Stimulated activated CD4-positive, alpha-beta T cell treated with anti-CD3 and anti-CD28 coated beads, Interleukin-1b, Interleukin-23, amount 100 ng/mL, for 4 hours (primary cell): ENCODE results near the gene ANKRD34A.
A peak's percentile ranks its signal among the peaks of the same experiment; 100 is the strongest.

Source experiments
- DNase-seq, 2 donors: peaks; one replicate each; pipeline ENCODE4 v3.0.0-alpha.2; 2020; ENCODE audit warnings: low read depth in 2 of 2

The ANKRD34A gene

GRCh38 chr1:145990249-145990855 lies 26.0 kb upstream of the ANKRD34A start:
- DNase-seq = no peak

- DNase-seq = no peak
Measured at GRCh38 chr1:145988773-145989172, 24.4 kb upstream of the ANKRD34A start.

- DNase-seq = no peak
Measured at GRCh38 chr1:145987926-145988325, 23.6 kb upstream of the ANKRD34A start.

- no peak for DNase-seq
Measured at GRCh38 chr1:145986551-145986950, 22.2 kb upstream of the ANKRD34A start.

GRCh38 chr1:145985502-145986439 lies 21.4 kb upstream of the ANKRD34A start:
- no peak for DNase-seq

- DNase-seq = no peak
Measured at GRCh38 chr1:145985129-145985501, 20.7 kb upstream of the ANKRD34A start.

GRCh38 chr1:145983960-145984830 lies 19.8 kb upstream of the ANKRD34A start:
- DNase-seq = no peak

GRCh38 chr1:145983206-145983675 lies 18.9 kb upstream of the ANKRD34A start:
- no peak for DNase-seq

GRCh38 chr1:145982010-145982723 lies 17.8 kb upstream of the ANKRD34A start:
- DNase-seq = no peak

- no peak for DNase-seq
Measured at GRCh38 chr1:145980457-145980994, 16.2 kb upstream of the ANKRD34A start.

GRCh38 chr1:145979746-145980456 lies 15.5 kb upstream of the ANKRD34A start:
- DNase-seq = no peak

GRCh38 chr1:145978854-145979745 lies 14.7 kb upstream of the ANKRD34A start:
- peak; percentile 47 to 50 for DNase-seq

- DNase-seq = no peak
Measured at GRCh38 chr1:145978471-145978853, 14.1 kb upstream of the ANKRD34A start.

- peak; percentile 47 to 61 for DNase-seq
Measured at GRCh38 chr1:145977486-145978470, 13.4 kb upstream of the ANKRD34A start.

GRCh38 chr1:145977016-145977415 lies 12.6 kb upstream of the ANKRD34A start:
- no peak for DNase-seq

GRCh38 chr1:145975216-145975615 lies 10.8 kb upstream of the ANKRD34A start:
- DNase-seq = no peak

GRCh38 chr1:145974721-145975120 lies 10.3 kb upstream of the ANKRD34A start:
- DNase-seq = no peak

- DNase-seq = no peak
Measured at GRCh38 chr1:145972580-145972979, 8.2 kb upstream of the ANKRD34A start.
